ENCODE data around the gene SLC35A5.

DNA sequence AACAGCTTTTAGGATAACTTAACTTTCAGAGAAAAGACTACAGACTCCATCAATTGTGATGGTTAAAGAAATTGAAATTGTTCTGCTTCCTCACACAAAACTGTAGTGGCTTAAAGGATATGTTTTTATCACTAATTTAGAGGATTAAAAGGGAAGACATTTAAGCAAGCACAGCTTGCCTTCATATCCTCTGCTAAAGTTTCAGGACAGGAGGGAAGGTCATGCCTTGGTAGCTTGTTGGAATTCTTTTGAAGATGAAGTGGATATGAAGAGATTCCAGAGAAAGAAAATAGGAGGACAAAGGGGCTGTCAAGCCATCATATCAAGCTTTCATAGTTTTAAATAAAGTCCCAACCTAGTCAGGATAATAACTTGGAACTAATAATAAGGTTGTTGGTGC, 46.0 kb downstream of the SLC35A5 start:
- TF ChIP-seq POLR2A (IDR thresholded peaks at IDR 0.05) = no peak
- TF ChIP-seq, protein P1, sequence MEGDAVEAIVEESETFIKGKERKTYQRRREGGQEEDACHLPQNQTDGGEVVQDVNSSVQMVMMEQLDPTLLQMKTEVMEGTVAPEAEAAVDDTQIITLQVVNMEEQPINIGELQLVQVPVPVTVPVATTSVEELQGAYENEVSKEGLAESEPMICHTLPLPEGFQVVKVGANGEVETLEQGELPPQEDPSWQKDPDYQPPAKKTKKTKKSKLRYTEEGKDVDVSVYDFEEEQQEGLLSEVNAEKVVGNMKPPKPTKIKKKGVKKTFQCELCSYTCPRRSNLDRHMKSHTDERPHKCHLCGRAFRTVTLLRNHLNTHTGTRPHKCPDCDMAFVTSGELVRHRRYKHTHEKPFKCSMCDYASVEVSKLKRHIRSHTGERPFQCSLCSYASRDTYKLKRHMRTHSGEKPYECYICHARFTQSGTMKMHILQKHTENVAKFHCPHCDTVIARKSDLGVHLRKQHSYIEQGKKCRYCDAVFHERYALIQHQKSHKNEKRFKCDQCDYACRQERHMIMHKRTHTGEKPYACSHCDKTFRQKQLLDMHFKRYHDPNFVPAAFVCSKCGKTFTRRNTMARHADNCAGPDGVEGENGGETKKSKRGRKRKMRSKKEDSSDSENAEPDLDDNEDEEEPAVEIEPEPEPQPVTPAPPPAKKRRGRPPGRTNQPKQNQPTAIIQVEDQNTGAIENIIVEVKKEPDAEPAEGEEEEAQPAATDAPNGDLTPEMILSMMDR (IDR thresholded peaks at IDR 0.05) = no peak
